ENCODE data around the gene AP3B1. TPM values are rescaled to one million over a fixed set of nuclear protein-coding genes. Genes with fewer than 3 reads are reported as not detected.
A peak's percentile ranks its signal among the peaks of the same experiment; 100 is the strongest.

AP3B1 gene
- total RNA-seq, 1 donor from 2014 or later, result 105 TPM

GRCh38 chr5:77984587-77984986 is 309.9 kb downstream of the AP3B1 start:
- H3K27me3 ChIP-seq, result peaks cover 9% of the 10 kb centered on the region
- H3K79me2 ChIP-seq (ENCODE audit: low read depth), result no peaks in the 10 kb centered on the region
- Mint-ChIP-seq H3K36me3 (peaks cover 2% of the 10 kb centered on the region), H3K27me3 (ENCODE audit: insufficient read depth, low read depth) (peaks cover 33% of the 10 kb centered on the region), H3K4me1 (peaks cover 19% of the 10 kb centered on the region), H3K27ac (no peak overlapping the region), H3K9me3 (peaks cover 2% of the 10 kb centered on the region), H3K4me3 (no peak overlapping the region)
- peaks cover 4% of the 10 kb centered on the region for H4K20me1 ChIP-seq (ENCODE audit: low read depth)
- peak overlapping the region; percentile 23 for H2AFZ ChIP-seq (replicated peaks)
- peaks cover 26% of the 10 kb centered on the region for H3F3A ChIP-seq (ENCODE audit: low read depth)
- no peak overlapping the region for H3K4me3 ChIP-seq
- H3K36me3 ChIP-seq, result no peaks in the 10 kb centered on the region
- H3K4me1 ChIP-seq, result peaks cover 43% of the 10 kb centered on the region
- H3K4me2 ChIP-seq, result peak overlapping the region; percentile 42
- peak; percentile 26 for DNase-seq (ENCODE audit: low spot score)
- TF ChIP-seq CTCF (IDR thresholded peaks at IDR 0.05) (no peak), EZH2phosphoT487 (IDR thresholded peaks at IDR 0.05) (no peak), EZH2 (IDR thresholded peaks at IDR 0.05) (no peak)
- no peaks in the 10 kb centered on the region for H3K9me3 ChIP-seq (ENCODE audit: low read depth)
- H3K9ac ChIP-seq, result no peak overlapping the region
- no peak overlapping the region for H3K27ac ChIP-seq

- H3K27me3 ChIP-seq, result peaks cover 19% of the 10 kb centered on the region
- peaks cover 2% of the 10 kb centered on the region for H3K36me3 Mint-ChIP-seq
- H3K9me3 ChIP-seq (ENCODE audit: low read depth), result no peaks in the 10 kb centered on the region
- H3K4me1 ChIP-seq, result peaks cover 42% of the 10 kb centered on the region
- peaks cover 19% of the 10 kb centered on the region for H3K4me1 Mint-ChIP-seq
- no peaks in the 10 kb centered on the region for H3K79me2 ChIP-seq (ENCODE audit: low read depth)
- no peak overlapping the region for H3K27ac ChIP-seq
- no peak for DNase-seq (ENCODE audit: low spot score)
- H3K9ac ChIP-seq, result no peak overlapping the region
- no peak for TF ChIP-seq CTCF (IDR thresholded peaks at IDR 0.05)
- TF ChIP-seq EZH2phosphoT487 (IDR thresholded peaks at IDR 0.05), result no peak
- TF ChIP-seq EZH2 (IDR thresholded peaks at IDR 0.05), result no peak
- H3F3A ChIP-seq (ENCODE audit: low read depth), result peaks cover 26% of the 10 kb centered on the region
- no peak overlapping the region for H3K27ac Mint-ChIP-seq
- H3K4me3 ChIP-seq, result no peak overlapping the region
- H2AFZ ChIP-seq (replicated peaks), result no peak overlapping the region
- peaks cover 4% of the 10 kb centered on the region for H4K20me1 ChIP-seq (ENCODE audit: low read depth)
- H3K36me3 ChIP-seq, result no peaks in the 10 kb centered on the region
- H3K9me3 Mint-ChIP-seq, result peaks cover 2% of the 10 kb centered on the region
- peaks cover 33% of the 10 kb centered on the region for H3K27me3 Mint-ChIP-seq (ENCODE audit: insufficient read depth, low read depth)
- H3K4me2 ChIP-seq, result no peak overlapping the region
- no peak overlapping the region for H3K4me3 Mint-ChIP-seq
Measured at GRCh38 chr5:77983482-77984199, 310.9 kb downstream of the AP3B1 start.

- H3F3A ChIP-seq (ENCODE audit: low read depth), result peaks cover 17% of the 10 kb centered on the region
- H3K9ac ChIP-seq, result no peak overlapping the region
- no peaks in the 10 kb centered on the region for H3K79me2 ChIP-seq (ENCODE audit: low read depth)
- Mint-ChIP-seq H3K4me3 (no peak overlapping the region), H3K36me3 (peaks cover 3% of the 10 kb centered on the region), H3K4me1 (peaks cover 9% of the 10 kb centered on the region), H3K9me3 (peaks cover 5% of the 10 kb centered on the region), H3K27ac (no peak overlapping the region), H3K27me3 (ENCODE audit: insufficient read depth, low read depth) (peaks cover 30% of the 10 kb centered on the region)
- peaks cover 35% of the 10 kb centered on the region for H3K27me3 ChIP-seq
- no peak overlapping the region for H2AFZ ChIP-seq (replicated peaks)
- no peak for DNase-seq (ENCODE audit: low spot score)
- no peaks in the 10 kb centered on the region for H4K20me1 ChIP-seq (ENCODE audit: low read depth)
- H3K4me2 ChIP-seq, result no peak overlapping the region
- H3K27ac ChIP-seq, result no peak overlapping the region
- H3K4me3 ChIP-seq, result no peak overlapping the region
- no peak for TF ChIP-seq CTCF (IDR thresholded peaks at IDR 0.05)
- TF ChIP-seq EZH2 (IDR thresholded peaks at IDR 0.05), result no peak
- no peak for TF ChIP-seq EZH2phosphoT487 (IDR thresholded peaks at IDR 0.05)
- peaks cover 32% of the 10 kb centered on the region for H3K4me1 ChIP-seq
- H3K36me3 ChIP-seq, result no peaks in the 10 kb centered on the region
- no peaks in the 10 kb centered on the region for H3K9me3 ChIP-seq (ENCODE audit: low read depth)
Measured at GRCh38 chr5:77981820-77982219, 312.7 kb downstream of the AP3B1 start.
